GM21360 (cell line): ENCODE results near the gene APH1B.

Experiments
- ATAC-seq: cut with Tn5 transposase; IDR thresholded peaks from one replicate; pipeline ENCODE4 v1.9.1; 2021; ENCODE audit warnings: mild to moderate bottlenecking, moderate library complexity; ENCODE audit not compliant: unreplicated experiment

The APH1B gene

GRCh38 chr15:63349156-63349555 is 71.8 kb downstream of the APH1B start:
- no peak for ATAC-seq

GRCh38 chr15:63349621-63350020 is 72.2 kb downstream of the APH1B start:
- no peak for ATAC-seq

GRCh38 chr15:63350178-63350621 is 72.8 kb downstream of the APH1B start:
- no peak for ATAC-seq

GRCh38 chr15:63351170-63351569 is 73.8 kb downstream of the APH1B start:
- no peak for ATAC-seq

DNA sequence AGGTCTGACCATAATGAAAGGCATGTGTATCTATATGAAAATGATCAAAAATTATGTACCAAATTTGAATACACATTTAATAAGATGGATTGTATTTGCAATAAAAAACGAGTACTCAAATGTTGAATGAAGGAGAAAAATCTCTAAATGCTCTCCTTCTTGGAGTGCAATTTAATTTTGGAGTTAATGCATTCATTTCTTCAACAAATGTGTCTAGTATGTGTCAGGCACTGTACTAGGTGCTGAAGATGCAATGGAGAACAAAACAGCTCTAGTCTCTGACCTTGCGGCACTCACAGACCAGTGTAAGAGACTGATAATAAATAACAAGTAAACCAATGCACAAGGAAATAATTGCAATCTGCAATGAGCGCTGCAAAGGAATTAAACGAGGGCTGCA is 75.4 kb downstream of the APH1B start:
- ATAC-seq = no peak

DNA sequence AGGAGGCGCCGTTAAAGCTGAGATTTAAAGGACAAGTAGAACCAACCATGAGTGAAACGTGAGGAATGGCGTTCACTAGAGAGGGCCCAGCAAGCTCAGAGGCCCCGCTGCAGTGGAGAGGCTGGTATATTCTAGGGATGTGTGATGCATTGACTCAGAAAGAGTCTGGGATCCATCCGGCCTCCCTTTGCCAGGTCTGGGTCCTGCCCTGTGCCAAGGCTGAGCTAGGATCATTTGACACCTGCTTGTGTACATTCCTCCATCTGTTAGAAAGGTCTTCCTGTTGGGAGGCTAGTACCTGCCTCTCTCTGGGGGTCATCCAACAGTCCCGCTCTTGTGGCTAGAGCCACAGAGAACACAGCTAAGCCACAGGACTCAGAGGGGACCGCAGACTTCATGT is 75.9 kb downstream of the APH1B start:
- no peak for ATAC-seq

DNA sequence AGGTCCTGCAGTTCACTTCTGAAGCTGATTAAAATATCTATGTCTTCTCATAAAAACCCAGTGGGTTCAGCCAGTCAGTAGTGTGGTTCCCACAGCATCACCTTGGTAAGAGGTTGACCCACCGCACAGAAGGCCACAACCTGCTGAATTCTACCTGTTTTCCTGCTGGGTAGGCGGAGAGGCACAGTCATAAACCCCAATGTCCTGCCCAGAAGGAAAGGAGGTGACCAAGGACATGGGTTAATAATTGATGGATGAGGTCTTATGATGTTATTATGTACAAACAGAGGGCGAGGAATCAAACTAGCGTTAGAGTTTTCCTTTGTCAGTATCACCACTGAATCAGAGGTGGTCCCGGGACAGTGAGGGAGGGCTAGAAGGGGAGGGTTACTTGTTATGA is 76.5 kb downstream of the APH1B start:
- ATAC-seq = no peak

DNA sequence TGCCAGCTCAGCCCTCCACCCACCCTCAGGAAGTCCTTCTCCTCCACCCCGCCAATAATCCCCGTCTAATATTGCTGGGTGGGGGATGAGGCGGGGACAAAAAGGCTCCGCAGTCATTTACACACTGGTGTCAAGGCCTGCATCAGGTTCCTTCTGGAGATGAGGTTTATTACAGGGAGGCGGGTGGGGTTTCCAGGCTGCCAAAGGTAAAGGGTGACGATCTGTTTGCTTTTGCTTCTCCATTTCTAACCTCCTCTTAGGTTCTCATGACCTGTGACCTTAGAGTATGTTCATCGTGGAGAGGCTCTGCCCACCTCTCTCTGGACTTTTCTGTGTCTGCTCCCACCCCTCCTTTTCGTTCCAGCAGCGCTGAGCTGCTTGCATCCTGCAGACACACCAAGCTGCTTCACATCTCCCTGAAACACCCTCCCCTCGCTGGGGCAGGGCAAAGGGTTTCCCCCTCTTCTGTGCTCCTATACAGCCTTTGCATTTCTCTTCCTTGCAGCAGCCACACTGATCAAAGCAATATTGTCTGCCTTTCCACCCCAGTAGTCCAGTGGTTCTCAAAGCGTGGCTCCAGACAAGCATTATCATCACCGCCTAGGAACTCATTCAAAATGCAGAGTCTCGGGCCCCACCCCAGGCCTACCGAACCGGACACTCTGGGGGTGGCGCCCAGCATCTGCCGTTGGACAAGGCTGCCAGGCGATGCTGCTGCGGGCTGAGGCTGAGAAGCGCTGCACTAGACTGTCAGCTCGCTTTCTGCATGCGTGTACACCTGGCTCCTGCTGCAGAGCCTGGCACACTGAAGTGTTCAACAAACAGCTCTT is 77.6 kb downstream of the APH1B start:
- no peak for ATAC-seq

GRCh38 chr15:63357061-63357460 is 79.7 kb downstream of the APH1B start:
- no peak for ATAC-seq

GRCh38 chr15:63357731-63358130 is 80.3 kb downstream of the APH1B start:
- no peak for ATAC-seq

GRCh38 chr15:63358241-63359029 is 81.0 kb downstream of the APH1B start:
- ATAC-seq = no peak
